Effector memory CD8-positive, alpha-beta T cell (primary cell): ENCODE results near the gene ANKIB1.
"Not testable (repeated sequence)": the region's sequence is repeated elsewhere in the genome, so short reads cannot be mapped to it uniquely, and the experiment has no call there.

Source experiments
- ATAC-seq: fragments of 150-1000 bp; cut with Tn5 transposase; replicated peaks from 2 replicates; pipeline ENCODE4 v1.10.0; 2021; ENCODE audit warnings: mild to moderate bottlenecking, moderate library complexity
- DNase-seq, 3 experiments: peaks; one replicate each; pipeline ENCODE4 v3.0.0; 2021
- H3K27ac Mint-ChIP-seq, 2 donors: one replicate each; pipeline ENCODE4 v1.8.0; 2022; ENCODE audit warnings: mild to moderate bottlenecking in 2 of 2, mixed read lengths in 2 of 2, moderate library complexity in 2 of 2
- H3K27me3 Mint-ChIP-seq, 2 donors: one replicate each; pipeline ENCODE4 v1.8.0; 2022; ENCODE audit warnings: mixed read lengths in 2 of 2
- H3K36me3 Mint-ChIP-seq: one replicate; pipeline ENCODE4 v1.8.0; 2022; ENCODE audit warnings: mild to moderate bottlenecking, moderate library complexity, mixed read lengths; ENCODE audit not compliant: insufficient read depth
- H3K4me1 Mint-ChIP-seq, 2 donors: one replicate each; pipeline ENCODE4 v1.8.0; 2022; ENCODE audit warnings: low read depth in 2 of 2, mixed read lengths in 2 of 2
- H3K4me3 Mint-ChIP-seq, 2 donors: one replicate each; pipeline ENCODE4 v1.8.0; 2022; ENCODE audit warnings: mild to moderate bottlenecking in 2 of 2, mixed read lengths in 2 of 2, moderate library complexity in 2 of 2
- H3K9me3 Mint-ChIP-seq, 2 donors: one replicate each; pipeline ENCODE4 v1.8.0; 2022; ENCODE audit warnings: mixed read lengths in 2 of 2

Gene ANKIB1

DNA sequence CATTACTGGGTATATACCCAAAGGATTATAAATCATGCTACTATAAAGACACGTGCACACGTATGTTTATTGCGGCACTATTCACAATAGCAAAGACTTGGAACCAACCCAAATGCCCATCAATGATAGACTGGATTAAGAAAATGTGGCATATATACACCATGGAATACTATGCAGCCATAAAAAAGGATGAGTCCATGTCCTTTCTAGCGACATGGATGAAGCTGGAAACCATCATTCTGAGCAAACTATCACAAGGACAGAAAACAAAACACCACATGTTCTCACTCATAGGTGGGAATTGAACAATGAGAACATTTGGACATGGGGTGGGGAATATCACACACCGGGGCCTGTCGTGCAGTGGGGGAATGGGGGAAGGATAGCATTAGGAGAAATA, 164.4 kb downstream of the ANKIB1 start:
- H3K36me3 Mint-ChIP-seq, H3K4me1 Mint-ChIP-seq, DNase-seq, H3K4me3 Mint-ChIP-seq, ATAC-seq, H3K9me3 Mint-ChIP-seq, H3K27ac Mint-ChIP-seq: not testable (repeated sequence)
- peaks cover 22 to 42% of the 10 kb centered on the region in 2 donors for H3K27me3 Mint-ChIP-seq

DNA sequence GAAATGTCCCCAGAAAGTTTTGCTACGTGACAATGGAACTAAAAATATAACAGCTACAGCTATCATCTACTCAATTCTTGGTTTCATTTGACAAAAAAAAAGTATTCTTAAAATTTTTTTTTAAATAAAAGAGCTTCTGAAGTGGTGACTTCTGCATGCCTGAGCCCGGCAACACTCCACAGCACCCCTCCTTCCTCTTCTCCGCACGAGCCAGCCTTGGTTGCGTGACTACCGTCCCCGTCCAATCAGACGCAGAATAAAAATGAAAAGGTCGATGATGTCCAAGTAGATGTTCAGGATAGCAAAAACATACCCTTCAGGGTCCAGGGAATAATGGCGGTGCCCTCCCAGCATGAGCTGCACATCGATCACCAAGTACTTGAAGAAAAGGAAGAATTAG, 167.0 kb downstream of the ANKIB1 start:
- H3K4me1 Mint-ChIP-seq = no peaks in the 10 kb centered on the region
- no peak for ATAC-seq
- H3K36me3 Mint-ChIP-seq = peaks cover 3% of the 10 kb centered on the region
- no peak for DNase-seq
- H3K27me3 Mint-ChIP-seq = peaks cover 22 to 42% of the 10 kb centered on the region in 2 donors
- H3K27ac Mint-ChIP-seq = no peak overlapping the region
- H3K9me3 Mint-ChIP-seq = peaks cover 0 to 2% of the 10 kb centered on the region in 2 donors
- no peak overlapping the region for H3K4me3 Mint-ChIP-seq

DNA sequence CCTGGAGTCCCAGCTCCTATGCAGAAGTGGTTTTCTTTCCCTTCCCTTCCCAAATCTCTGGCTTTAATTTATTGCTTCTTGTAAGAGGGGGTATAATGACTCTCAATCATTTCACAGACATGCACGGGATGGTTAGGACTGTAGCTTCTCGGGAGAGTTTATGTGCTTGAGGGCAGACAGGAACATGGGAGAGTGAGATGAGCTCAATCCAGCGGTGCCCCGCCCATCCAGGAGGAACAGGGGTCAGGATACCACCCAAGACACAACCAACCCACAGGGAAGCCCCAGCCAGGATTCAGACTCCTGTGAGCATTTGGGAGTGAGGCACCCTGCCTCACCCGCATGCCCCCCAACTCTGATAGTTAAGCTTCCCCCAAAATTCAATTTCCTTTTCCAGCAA, 167.8 kb downstream of the ANKIB1 start:
- no peak overlapping the region for H3K27ac Mint-ChIP-seq
- DNase-seq (no peak), ATAC-seq (no peak)
- no peaks in the 10 kb centered on the region for H3K36me3 Mint-ChIP-seq
- H3K9me3 Mint-ChIP-seq = peaks cover 0 to 2% of the 10 kb centered on the region in 2 donors
- no peak overlapping the region for H3K4me3 Mint-ChIP-seq
- H3K27me3 Mint-ChIP-seq = peaks cover 22 to 42% of the 10 kb centered on the region in 2 donors
- no peaks in the 10 kb centered on the region for H3K4me1 Mint-ChIP-seq

DNA sequence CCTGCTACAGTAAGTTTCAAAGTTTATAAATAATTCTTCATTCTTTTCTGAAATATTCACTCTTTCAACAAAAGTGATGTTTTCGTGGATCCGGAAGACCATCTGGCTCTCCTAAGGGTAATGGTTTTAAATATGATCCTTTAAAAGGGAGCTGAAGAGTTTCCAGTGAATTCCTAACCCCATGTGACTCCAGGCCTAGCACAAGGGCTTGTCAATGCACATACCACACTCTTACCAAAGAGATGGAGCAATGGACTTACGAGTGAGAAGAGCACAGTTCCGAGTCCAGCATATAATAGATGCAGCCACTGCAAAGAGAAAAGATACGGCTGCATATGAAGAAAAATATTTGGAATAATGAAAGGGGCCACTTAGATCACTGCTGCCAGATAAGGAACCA, 169.5 kb downstream of the ANKIB1 start:
- ATAC-seq = no peak
- Mint-ChIP-seq H3K4me1 (no peaks in the 10 kb centered on the region), H3K27ac (no peak overlapping the region), H3K27me3 (peaks cover 16 to 36% of the 10 kb centered on the region in 2 donors), H3K9me3 (no peaks in the 10 kb centered on the region), H3K36me3 (no peaks in the 10 kb centered on the region), H3K4me3 (no peak overlapping the region)
- DNase-seq = no peak

DNA sequence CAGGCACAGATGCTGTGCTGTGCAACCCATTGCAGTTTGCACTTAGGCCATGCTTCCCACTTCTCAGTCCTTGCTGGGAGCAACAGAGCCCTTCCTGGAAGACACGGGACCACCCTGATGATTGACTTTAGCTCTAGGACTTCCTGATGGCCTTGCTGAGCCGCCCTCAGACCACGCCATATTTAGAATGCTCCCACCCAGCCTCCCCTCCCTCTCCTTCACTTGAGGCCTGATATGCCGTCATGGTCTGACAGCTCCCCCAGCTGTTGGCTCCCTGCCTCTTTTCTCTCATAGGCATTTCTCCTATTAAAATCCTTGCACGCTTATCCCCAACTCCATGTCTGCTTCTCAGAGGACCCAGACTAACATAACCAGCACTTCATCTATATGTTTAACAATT, 172.1 kb downstream of the ANKIB1 start:
- Mint-ChIP-seq H3K27me3 (peaks cover 14 to 16% of the 10 kb centered on the region in 2 donors), H3K27ac (no peak overlapping the region), H3K4me3 (no peak overlapping the region), H3K36me3 (no peaks in the 10 kb centered on the region), H3K9me3 (no peaks in the 10 kb centered on the region), H3K4me1 (no peaks in the 10 kb centered on the region)
- no peak for DNase-seq
- no peak for ATAC-seq

DNA sequence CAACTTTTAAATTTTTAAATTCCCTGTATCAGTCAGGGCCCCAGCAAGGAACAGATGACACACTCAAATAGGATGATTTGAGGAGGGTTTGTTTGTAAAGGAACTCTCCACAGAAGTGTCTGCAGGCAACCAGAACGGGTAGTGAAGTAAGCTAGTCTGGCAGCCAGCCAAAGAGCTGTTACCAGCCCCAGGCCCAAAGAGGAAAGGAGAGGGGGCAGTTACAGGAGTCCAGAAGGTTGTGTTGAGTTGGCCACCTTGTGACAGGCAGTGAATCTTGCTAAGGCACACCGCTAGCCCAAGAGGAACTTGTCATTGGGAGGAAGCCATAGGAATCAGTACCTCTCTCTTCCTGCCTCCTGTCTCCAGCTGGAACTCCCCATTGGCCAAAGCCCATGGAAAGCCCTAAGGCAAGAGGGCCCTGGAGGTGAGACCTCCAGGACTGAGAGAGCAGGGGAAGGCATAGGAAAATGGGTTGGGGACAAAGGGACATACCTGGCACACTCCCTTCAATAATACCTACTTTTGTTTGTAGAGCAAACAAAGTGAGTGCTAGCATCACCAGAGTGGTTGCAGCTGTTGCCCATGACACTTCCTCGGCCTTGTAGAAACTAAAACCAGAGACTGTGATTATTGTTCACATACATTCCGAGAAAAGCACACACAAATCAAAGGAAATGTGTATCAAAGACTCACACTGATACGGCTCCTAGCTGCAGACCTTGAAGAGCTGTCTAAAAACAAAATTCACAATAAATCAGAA, 176.1 kb downstream of the ANKIB1 start:
- ATAC-seq = no peak
- H3K4me1 Mint-ChIP-seq = peaks cover 4 to 11% of the 10 kb centered on the region in 2 donors
- DNase-seq = no peak
- H3K27me3 Mint-ChIP-seq = peaks cover 16 to 20% of the 10 kb centered on the region in 2 donors
- H3K9me3 Mint-ChIP-seq = no peaks in the 10 kb centered on the region
- H3K36me3 Mint-ChIP-seq = peaks cover 4% of the 10 kb centered on the region
- H3K4me3 Mint-ChIP-seq = no peak overlapping the region
- H3K27ac Mint-ChIP-seq = no peak overlapping the region

DNA sequence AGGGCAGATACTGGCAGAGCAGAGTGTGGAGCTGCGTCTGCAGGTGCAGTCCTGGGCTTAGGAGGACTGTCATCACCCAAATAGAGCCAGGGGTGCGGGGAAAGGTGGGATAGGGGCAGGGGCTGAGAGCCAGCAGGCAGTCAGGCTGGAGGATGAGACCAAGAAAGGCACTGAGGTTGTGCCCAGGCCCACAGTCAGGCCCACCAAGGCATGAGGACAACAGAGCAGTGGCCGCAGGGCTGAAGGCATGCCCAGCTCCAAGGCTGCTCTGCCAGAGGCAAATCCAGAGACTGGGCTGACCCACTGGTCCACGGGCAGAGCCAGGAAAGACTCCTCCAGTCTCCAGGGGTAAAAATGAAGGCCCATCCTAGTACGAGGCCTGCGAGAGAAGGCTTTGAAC, 177.2 kb downstream of the ANKIB1 start:
- no peak overlapping the region for H3K4me3 Mint-ChIP-seq
- H3K36me3 Mint-ChIP-seq = peaks cover 4% of the 10 kb centered on the region
- DNase-seq = no peak
- H3K9me3 Mint-ChIP-seq = no peaks in the 10 kb centered on the region
- ATAC-seq = no peak
- H3K4me1 Mint-ChIP-seq = peaks cover 4 to 11% of the 10 kb centered on the region in 2 donors
- H3K27me3 Mint-ChIP-seq = peaks cover 23 to 28% of the 10 kb centered on the region in 2 donors
- H3K27ac Mint-ChIP-seq = no peak overlapping the region

DNA sequence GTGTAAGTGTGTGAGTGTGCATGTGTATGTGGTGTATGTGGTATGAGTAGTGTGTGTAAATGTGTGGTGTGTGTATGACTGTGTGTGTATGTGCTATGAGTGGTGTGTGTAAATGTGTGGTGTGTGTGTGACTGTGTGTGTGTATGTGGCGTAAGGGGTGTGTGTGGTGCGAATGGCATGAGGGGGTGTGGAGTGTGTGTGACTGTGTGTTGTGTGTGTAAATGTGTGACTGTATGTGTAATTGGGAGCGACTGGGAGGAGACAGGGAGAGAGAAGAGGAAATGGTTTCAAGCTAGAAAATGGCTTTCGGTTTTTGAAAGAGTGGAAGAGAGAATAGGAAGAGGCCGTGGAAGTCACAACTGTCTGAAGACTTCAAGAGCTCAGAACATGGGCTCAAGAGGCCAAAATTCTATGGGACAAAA, 177.9 kb downstream of the ANKIB1 start:
- H3K27ac Mint-ChIP-seq = no peak overlapping the region
- DNase-seq = no peak
- H3K4me3 Mint-ChIP-seq = peak overlapping the region in 1 of 2 donors; percentile 0
- H3K4me1 Mint-ChIP-seq = peaks cover 4 to 11% of the 10 kb centered on the region in 2 donors
- peaks cover 4% of the 10 kb centered on the region for H3K36me3 Mint-ChIP-seq
- ATAC-seq = no peak
- peaks cover 23 to 30% of the 10 kb centered on the region in 2 donors for H3K27me3 Mint-ChIP-seq
- H3K9me3 Mint-ChIP-seq = no peaks in the 10 kb centered on the region

DNA sequence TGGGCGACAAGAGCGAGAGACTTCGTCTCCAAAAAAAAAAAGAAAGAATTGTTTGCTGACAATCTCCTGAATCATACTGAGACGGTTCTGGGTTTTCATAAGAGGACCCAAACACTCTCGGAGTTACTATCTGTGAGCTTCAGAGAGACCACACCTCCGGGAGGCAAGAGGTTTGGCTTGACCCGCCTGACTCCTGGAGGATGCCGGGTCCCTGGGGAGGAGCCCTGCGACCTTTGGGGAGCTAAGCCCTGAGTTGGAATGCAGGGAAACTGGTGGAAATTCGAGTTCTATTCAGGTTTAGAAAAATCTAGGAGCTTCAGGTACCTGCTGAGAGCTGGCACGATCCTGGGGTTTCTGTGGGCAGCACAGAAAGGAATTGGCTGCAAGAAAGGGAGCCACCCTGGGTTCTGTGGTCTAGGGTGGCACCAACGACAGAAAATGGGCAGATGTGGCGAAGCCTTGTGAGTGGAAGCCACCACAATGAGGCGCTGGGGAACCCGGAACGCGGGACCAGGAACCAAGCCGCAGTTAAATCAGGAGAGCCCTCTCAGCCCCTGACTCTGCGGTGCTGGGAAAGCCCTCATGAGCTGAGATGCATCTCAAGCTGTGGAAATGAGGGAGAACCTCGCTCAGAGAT, 179.7 kb downstream of the ANKIB1 start:
- peaks cover 23 to 36% of the 10 kb centered on the region in 2 donors for H3K27me3 Mint-ChIP-seq
- H3K9me3 Mint-ChIP-seq = no peaks in the 10 kb centered on the region
- no peak overlapping the region for H3K4me3 Mint-ChIP-seq
- ATAC-seq (no peak), DNase-seq (no peak)
- H3K4me1 Mint-ChIP-seq = peaks cover 4 to 11% of the 10 kb centered on the region in 2 donors
- no peak overlapping the region for H3K27ac Mint-ChIP-seq
- H3K36me3 Mint-ChIP-seq = peaks cover 4% of the 10 kb centered on the region

DNA sequence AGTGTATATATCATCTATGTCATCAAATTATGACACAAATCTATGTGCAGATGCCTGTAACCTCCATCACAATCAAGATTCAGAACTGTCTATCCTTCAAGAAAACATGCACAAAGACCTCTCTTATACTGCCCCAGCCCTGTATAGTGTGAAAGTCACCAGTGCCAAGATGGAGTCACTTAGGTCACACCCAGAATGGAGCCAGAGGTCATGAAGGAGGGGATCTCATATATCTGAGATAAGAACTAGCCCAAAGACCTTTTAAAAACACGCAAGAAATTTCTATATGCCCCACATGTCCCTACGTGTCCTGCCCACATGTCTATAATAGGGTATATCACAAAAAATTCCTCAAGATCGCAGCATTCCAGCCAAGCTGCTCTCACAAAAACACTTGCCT, 181.4 kb downstream of the ANKIB1 start:
- H3K4me1 Mint-ChIP-seq = peaks cover 4 to 11% of the 10 kb centered on the region in 2 donors
- DNase-seq (no peak), ATAC-seq (no peak)
- H3K4me3 Mint-ChIP-seq = no peak overlapping the region
- peaks cover 23 to 41% of the 10 kb centered on the region in 2 donors for H3K27me3 Mint-ChIP-seq
- H3K9me3 Mint-ChIP-seq = no peaks in the 10 kb centered on the region
- peaks cover 4% of the 10 kb centered on the region for H3K36me3 Mint-ChIP-seq
- no peak overlapping the region for H3K27ac Mint-ChIP-seq

DNA sequence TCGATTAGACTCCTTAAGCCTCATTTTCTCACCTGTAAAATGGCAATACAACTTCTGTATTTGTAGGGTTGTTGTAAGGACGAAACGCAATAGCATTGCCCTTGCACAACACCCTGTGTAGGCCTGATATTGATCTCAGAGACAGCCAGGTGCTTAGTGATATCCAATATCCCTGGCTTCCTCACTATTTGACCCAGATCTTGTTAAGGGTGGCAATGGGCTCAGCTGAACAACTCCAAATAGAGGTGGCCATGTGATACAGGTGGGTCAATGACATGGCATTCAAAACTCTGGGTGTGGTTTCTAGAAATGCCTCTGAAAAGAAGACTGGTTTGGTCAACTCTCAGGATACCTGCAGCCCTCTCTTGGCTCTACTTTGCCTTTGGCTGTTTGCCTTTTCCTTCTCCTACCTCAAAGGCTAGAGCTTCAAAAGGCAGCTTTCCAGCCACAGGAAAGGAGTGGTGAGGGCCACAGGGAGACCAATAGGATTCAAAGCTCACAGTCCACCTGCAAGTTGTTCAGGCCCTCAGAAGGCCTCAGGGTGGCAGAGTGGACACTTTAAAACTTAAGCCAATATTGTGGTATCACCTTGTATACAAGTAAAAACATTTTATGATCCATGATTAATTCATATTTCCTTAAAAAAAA, 186.6 kb downstream of the ANKIB1 start:
- Mint-ChIP-seq H3K4me3 (no peak overlapping the region), H3K27ac (no peak overlapping the region), H3K36me3 (no peaks in the 10 kb centered on the region), H3K9me3 (no peaks in the 10 kb centered on the region), H3K4me1 (no peaks in the 10 kb centered on the region), H3K27me3 (peaks cover 2 to 17% of the 10 kb centered on the region in 2 donors)
- ATAC-seq (no peak), DNase-seq (no peak)

DNA sequence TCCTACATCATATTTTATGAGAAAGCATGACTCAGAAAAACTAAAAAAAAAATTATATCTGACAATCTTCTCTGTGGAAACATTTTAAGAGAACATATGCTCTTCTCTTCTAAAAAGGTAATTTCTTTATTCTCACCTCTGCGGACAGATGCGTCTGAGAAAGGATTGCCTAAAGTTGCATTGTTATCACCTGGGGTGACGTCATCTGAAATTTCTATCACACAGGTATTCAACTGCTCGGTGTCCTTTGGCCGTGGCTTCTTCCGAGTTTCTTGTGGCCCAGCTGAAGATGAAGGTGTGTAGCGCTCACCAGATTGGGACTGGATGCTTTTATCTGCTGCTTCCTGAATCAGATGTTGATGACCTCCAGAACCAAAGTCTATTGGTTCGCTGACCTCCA, 187.2 kb downstream of the ANKIB1 start:
- H3K27me3 Mint-ChIP-seq = peaks cover 0 to 12% of the 10 kb centered on the region in 2 donors
- no peaks in the 10 kb centered on the region for H3K36me3 Mint-ChIP-seq
- no peak overlapping the region for H3K27ac Mint-ChIP-seq
- ATAC-seq = no peak
- DNase-seq = no peak
- no peaks in the 10 kb centered on the region for H3K4me1 Mint-ChIP-seq
- H3K9me3 Mint-ChIP-seq = no peaks in the 10 kb centered on the region
- H3K4me3 Mint-ChIP-seq = no peak overlapping the region

DNA sequence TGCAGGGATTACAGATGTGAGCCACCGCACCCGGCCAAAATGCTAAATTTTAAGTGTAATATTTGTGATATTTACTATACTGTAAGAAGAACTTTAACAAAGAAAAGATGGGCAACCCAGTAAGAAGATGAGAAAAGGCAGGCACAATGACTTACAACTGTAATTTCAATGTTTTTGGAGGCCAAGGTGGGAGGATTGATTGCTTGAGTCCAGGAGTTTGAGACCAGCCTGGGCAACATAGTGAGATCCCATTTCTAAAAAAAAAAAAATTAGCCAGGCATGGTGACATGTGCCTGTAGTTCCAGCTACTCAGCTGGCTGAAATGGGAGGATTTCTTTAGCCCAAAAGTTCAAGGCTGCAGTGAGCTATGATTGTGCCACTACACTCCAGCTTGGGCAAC, 189.8 kb downstream of the ANKIB1 start:
- DNase-seq = no peak
- no peaks in the 10 kb centered on the region for H3K36me3 Mint-ChIP-seq
- no peaks in the 10 kb centered on the region for H3K9me3 Mint-ChIP-seq
- no peak for ATAC-seq
- H3K27ac Mint-ChIP-seq = no peak overlapping the region
- H3K4me3 Mint-ChIP-seq = no peak overlapping the region
- H3K4me1 Mint-ChIP-seq = no peaks in the 10 kb centered on the region
- peaks cover 0 to 3% of the 10 kb centered on the region in 2 donors for H3K27me3 Mint-ChIP-seq
